AG04450 (cell line): ENCODE results near the gene TGFBR3L. TPM values are rescaled to one million over a fixed set of nuclear protein-coding genes. Genes with fewer than 3 reads are reported as not detected.
"Not testable (repeated sequence)": the region's sequence is repeated elsewhere in the genome, so short reads cannot be mapped to it uniquely, and the experiment has no call there.

Experiments
- CTCF ChIA-PET: fragments of 300-600, 350-600 bp; formaldehyde crosslinking; extraction: SDS; loops from one replicate; lab custom pipeline; 2022; ENCODE audit warnings: antibody characterized with exemption, inconsistent platforms; lab: Charles Lee
- POLR2A ChIA-PET: fragments of 350-600 bp; formaldehyde crosslinking; extraction: SDS; loops from one replicate; lab custom pipeline; 2021; ENCODE audit warnings: antibody characterized with exemption, inconsistent platforms; lab: Yijun Ruan, JAX
- DNase-seq: peaks from one replicate; pipeline ENCODE4 v3.0.0-alpha.2; 2011; ENCODE audit warnings: low read depth, low spot score
- H3K27ac ChIP-seq: one replicate; pipeline ENCODE4 v1.5.1; 2012; ENCODE audit warnings: low read depth, low read length, control low read depth
- H3K27me3 ChIP-seq: one replicate; pipeline ENCODE4 v1.6.0; 2012; ENCODE audit warnings: low read length; ENCODE audit not compliant: control insufficient read depth, insufficient read depth
- H3K4me3 ChIP-seq: 2 replicates; pipeline ENCODE4 v1.5.1; 2011; ENCODE audit warnings: mild to moderate bottlenecking, low read depth, low read length, control low read depth
- H3K9me3 ChIP-seq: 2 replicates; pipeline ENCODE4 v1.5.1; 2012; ENCODE audit warnings: low read length; ENCODE audit not compliant: control insufficient read depth, insufficient read depth
- polyA plus RNA-seq: library from polyadenylated mRNA; depleted of rRNA; stranded (reverse); fragments of >200 nt; gene quantifications from 2 replicates; pipeline ENCODE4 v1.2.3, GENCODE V29; 2011
- TF ChIP-seq, protein P1 (sequence below): IDR thresholded peaks from 2 replicates; pipeline ENCODE4 v1.5.1; 2011; ENCODE audit warnings: low read depth, low read length, control low read depth, inconsistent platforms

TGFBR3L gene
- polyA plus RNA-seq, 1 experiment, result not detected

DNA sequence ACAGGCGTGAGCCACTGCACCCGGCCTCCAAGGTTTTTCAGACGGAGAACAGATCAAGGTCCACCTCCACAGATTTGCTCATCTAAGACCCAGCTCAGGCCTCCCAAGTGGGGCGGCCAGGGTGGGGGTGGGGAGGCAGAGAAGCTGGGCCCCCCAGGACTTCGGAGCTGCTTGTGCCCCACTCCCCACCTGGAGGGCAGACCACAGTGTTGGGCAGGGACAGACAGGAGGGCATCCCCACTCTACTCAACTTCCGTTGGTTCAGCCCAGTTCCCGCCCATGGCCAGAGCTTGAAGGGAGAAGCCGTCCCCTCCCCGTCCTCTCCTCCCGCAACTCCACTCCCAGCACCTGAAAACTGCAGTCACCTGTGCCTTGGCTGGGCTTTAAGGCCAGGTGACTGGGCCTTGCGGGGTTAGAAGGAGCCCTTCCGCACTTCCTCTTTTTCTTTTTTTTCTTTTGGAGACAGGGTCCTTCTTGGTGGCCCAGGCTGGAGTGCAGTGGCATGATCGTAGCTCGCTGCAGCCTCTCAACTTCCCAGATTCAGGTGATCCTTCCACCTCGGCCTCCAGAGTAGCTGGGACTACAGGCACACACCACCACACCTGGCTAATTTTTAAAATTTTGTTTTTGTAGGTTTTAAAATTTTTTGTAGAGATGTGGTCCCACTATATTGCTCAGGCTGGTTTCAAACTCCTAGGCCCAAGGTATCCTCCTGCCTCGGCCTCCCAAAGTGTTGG, 27.1 kb upstream of the TGFBR3L start:
- CTCF ChIA-PET, result interaction anchor here (0.7 to 2.3 kb wide), 2 partner anchors 19 to 28 kb away, joined by 3 to 12 read pairs; no protein-coding TSS in a partner anchor

DNA sequence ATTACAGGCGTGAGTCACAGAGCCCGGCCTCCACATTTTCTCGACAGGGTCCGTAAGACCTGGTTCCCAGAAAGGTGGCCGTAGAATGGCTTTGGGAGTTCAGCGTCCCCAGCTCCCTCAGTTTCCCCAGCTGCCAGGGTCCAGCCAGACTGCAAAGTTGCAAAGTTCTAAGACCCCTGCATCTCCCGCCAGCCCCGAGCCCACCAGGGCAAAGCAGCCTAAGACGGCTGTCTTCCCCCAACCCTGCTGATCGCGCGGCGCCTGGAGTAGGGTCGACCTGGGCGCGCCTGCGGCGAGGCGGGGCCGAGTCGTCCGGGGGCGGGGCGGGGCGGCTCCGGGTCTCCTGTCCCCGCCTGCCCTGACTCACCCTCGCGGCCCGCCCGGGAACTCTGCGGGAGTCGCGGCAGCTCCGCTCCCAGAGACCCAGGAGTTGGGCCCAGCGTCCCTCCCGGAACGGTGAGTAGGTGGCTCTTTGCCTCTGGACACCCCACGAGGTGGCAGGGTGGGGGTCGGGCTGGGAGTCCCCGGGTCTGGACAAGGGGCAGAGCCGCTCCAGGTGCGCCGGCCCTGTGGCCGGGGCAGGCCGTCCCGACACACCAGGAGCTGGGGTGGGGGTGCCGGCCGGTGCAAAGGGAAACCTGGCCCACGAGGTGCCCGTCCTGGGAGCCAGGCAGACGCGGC, 26.3 kb upstream of the TGFBR3L start, which contains the start of gene LRRC8E:
LRRC8E (plus strand) TSS at position 366 of the 681 bp plus-strand sequence. CDS start 7,094 bp downstream, outside the sequence.
- no peak for DNase-seq
- TF ChIP-seq, protein P1, sequence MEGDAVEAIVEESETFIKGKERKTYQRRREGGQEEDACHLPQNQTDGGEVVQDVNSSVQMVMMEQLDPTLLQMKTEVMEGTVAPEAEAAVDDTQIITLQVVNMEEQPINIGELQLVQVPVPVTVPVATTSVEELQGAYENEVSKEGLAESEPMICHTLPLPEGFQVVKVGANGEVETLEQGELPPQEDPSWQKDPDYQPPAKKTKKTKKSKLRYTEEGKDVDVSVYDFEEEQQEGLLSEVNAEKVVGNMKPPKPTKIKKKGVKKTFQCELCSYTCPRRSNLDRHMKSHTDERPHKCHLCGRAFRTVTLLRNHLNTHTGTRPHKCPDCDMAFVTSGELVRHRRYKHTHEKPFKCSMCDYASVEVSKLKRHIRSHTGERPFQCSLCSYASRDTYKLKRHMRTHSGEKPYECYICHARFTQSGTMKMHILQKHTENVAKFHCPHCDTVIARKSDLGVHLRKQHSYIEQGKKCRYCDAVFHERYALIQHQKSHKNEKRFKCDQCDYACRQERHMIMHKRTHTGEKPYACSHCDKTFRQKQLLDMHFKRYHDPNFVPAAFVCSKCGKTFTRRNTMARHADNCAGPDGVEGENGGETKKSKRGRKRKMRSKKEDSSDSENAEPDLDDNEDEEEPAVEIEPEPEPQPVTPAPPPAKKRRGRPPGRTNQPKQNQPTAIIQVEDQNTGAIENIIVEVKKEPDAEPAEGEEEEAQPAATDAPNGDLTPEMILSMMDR, result no peak
- CTCF ChIA-PET, result interaction anchor here (0.5 to 2.3 kb wide), 5 partner anchors 16 to 693 kb away, joined by 3 to 12 read pairs (median 4); partner anchors contain the start of genes MAP2K7 and TIMM44
- H3K27me3 ChIP-seq, result peaks cover 2% of the 10 kb centered on the region
- H3K27ac ChIP-seq, result no peak within 1 kb of the TSS
- POLR2A ChIA-PET, result interaction anchor here (0.5 to 1.2 kb wide), 6 partner anchors 9 to 32 kb away, joined by 3 to 8 read pairs (median 4); partner anchors contain the start of genes MAP2K7 and SNAPC2
- peak within 1 kb of the TSS; percentile 71 for H3K4me3 ChIP-seq
- H3K9me3 ChIP-seq, result no peaks in the 10 kb centered on the region; the same call in 1 of the 2 replicates

More for the DNA sequence above, 27.1 kb upstream of the TGFBR3L start:
- Histone ChIP-seq H3K27ac (no peak overlapping the region), H3K9me3 (no peaks in the 10 kb centered on the region; the same call in 1 of the 2 replicates), H3K4me3 (no peak overlapping the region), H3K27me3 (peaks cover 2% of the 10 kb centered on the region)
- POLR2A ChIA-PET, result interaction anchor here (0.5 to 1.2 kb wide), 4 partner anchors 13 to 32 kb away, joined by 3 to 8 read pairs (median 4); partner anchors contain the start of gene SNAPC2
- TF ChIP-seq, protein P1, result no peak
- no peak for DNase-seq

DNA sequence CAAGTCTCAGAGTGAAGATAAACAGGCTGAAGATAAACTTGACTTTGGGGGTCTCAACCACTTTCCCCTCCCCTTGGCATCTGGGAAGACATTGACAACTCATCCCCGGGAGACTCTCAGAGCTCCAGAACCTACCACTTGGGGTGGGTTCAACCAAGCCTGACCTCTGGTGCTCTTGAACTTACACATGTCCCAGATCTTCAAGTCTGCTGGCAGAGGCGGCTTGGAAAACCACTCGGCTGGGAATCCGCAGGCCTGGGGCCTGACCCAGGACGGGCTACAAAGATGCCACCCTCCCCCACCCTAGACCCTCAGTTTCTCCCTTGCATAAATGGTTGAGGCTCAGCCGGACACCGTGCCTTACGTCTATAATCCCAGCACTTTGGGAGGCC, 25.8 kb upstream of the TGFBR3L start:
- ChIA-PET POLR2A (interaction anchor here (0.6 to 1.2 kb wide), 4 partner anchors 9 to 31 kb away, joined by 3 to 4 read pairs (median 4); partner anchors contain the start of genes MAP2K7 and SNAPC2), CTCF (interaction anchor here (0.5 to 2.3 kb wide), 4 partner anchors 15 to 692 kb away, joined by 3 to 12 read pairs (median 4); partner anchors contain the start of genes MAP2K7 and TIMM44)
- Histone ChIP-seq H3K27ac (no peak overlapping the region), H3K27me3 (peaks cover 2% of the 10 kb centered on the region), H3K4me3 (peak overlapping the region; percentile 71), H3K9me3 (no peaks in the 10 kb centered on the region; the same call in 1 of the 2 replicates)
- no peak for DNase-seq
- TF ChIP-seq, protein P1, result no peak

DNA sequence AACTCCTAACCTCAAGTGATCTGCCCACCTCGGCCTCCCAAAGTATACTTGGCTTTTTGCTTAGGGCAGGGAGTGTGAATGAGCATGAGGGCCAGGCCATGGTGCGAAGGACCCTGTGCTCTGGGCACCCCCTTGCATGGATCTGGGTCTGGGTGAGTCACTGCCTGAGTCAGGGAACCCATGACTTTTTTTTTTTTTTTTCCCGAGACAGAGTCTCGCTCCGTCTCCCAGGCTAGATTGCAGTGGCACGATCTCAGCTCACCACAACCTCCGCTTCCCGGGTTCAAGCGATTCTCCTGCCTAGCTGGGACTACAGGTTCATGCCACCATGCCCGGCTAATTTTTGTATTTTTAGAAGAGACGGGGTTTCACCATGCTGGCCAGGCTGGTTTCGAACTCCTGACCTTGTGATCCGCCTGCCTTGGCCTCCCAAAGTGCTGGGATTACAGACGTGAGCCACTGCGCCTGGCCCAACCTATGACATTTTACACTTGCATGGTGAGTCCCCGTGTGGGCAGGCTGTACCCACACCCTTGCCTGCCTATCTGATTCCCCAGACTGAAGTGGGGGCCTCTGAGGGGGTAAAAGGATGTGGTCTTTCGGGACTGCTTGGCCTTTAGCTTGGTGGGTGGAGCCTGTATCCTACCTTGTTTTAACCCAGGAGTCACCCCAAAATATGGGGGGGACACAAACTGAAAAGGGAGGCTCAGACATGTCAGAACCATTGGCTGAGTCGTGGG, 21.1 kb upstream of the TGFBR3L start:
- not testable (repeated sequence) for DNase-seq, H3K27me3 ChIP-seq, H3K9me3 ChIP-seq, H3K4me3 ChIP-seq, H3K27ac ChIP-seq
- ChIA-PET POLR2A (interaction anchor here (0.6 to 0.7 kb wide), 3 partner anchors 8 to 205 kb away, joined by 5 to 8 read pairs (median 5); no protein-coding TSS in a partner anchor), CTCF (interaction anchor here (0.6 to 1.3 kb wide), 3 partner anchors 10 to 1442 kb away, joined by 3 to 5 read pairs (median 4); partner anchors contain the start of gene MAP2K7)
